Measurements from ENCODE around the gene PAQR9.
A peak's percentile ranks its signal among the peaks of the same experiment; 100 is the strongest.
"Not testable (repeated sequence)": the region's sequence is repeated elsewhere in the genome, so short reads cannot be mapped to it uniquely, and the experiment has no call there.

Gene PAQR9, protein sequence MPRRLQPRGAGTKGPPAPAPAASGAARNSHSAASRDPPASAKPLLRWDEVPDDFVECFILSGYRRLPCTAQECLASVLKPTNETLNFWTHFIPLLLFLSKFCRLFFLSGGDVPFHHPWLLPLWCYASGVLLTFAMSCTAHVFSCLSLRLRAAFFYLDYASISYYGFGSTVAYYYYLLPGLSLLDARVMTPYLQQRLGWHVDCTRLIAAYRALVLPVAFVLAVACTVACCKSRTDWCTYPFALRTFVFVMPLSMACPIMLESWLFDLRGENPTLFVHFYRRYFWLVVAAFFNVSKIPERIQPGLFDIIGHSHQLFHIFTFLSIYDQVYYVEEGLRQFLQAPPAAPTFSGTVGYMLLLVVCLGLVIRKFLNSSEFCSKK

GRCh38 chr3:142963516-142964448 is at the start of gene PAQR9:
TSS of gene PAQR9 (minus strand) at chr3:142963674. CDS start at chr3:142963336, 338 bp downstream.
- DNase-seq (ENCODE audit: low read depth): no peak

DNA sequence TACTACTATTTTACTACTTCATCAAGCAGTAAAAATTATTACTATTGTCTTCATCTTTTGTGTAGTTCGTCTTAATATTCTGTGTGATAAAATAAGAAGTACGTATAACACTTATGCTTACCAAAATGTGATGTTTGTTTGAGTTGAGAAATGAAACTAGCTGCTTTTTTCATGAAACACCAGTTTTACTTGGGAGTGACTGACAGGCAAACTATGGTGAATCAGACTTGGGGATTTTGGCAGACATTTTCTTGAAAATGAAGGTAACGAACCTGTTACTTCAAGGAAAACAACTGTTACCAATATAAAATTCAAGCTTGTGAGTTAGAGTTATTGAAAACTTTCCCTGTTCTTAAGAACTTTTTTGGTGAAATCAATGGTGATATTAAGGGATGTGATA is 48.2 kb upstream of the PAQR9 start:
- peak; percentile 10 for DNase-seq (ENCODE audit: low read depth)

- DNase-seq (ENCODE audit: low read depth): no peak
These were observed 46.5 kb upstream of the PAQR9 start for GRCh38 chr3:143010024-143010423.

DNA sequence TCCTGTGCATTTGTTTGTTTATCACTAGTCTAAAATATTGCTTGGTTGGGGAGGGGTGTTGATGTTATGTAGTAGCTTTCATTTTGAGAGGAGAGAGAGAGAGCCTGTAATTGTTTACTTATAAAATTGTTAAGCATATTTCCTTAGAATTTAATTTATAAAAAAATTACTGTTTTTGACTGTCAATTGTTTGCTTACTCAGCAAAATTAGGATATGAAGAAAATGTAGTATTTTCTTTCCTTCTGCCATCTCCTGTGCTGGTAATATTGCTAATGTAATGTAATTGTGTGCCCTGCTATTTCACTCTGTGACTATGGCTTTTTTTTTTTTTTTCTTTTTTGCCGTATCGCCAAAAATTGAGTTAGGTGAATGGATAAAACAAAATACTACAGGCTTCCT is 41.3 kb upstream of the PAQR9 start:
- no peak for DNase-seq (ENCODE audit: low read depth)

GRCh38 chr3:143002727-143003126 is 39.3 kb upstream of the PAQR9 start:
- peak; percentile 4 for DNase-seq (ENCODE audit: low read depth)

- DNase-seq (ENCODE audit: low read depth): peak; percentile 52
These were observed 38.7 kb upstream of the PAQR9 start for GRCh38 chr3:143002083-143002712.

DNA sequence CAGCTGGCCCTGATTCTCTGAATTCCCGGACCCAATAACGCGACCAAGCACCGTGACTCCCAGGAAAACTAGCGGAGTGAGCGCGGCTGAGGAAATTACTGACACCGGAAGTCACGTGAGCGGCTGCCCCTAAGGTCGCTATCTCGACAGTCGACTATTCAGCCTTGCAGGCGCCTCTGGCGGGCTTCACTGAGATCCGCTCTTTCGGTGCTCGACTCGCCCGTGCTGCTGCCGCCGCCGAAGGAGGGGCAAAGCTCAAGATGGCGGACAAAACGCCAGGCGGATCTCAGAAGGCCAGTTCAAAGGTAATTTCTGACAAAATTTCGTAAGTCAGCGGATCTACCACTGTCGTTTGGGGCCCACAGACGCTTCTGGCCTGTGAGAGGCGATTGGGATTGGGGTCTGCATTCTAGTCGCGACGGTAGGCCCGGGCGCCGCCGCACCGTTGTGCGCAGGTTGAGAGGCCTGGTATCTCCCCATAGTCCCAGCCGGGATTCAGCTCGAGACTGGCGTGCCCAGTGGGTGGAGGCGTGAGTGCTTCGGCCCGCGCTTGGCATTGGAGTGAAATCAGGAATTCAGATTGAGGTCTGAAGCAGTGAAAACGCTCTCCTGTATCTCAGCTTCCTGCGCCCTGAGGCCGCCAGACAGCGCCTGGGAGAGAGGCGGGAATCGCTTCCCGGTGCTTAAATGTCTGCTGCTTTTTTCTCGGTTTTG is 38.1 kb upstream of the PAQR9 start, which contains the start of gene U2SURP:
Gene U2SURP (plus strand): TSS at position 202 of the 714 bp plus-strand sequence. CDS start 59 bp downstream, at position 261.
- DNase-seq (ENCODE audit: low read depth): peak; percentile 98

GRCh38 chr3:143001034-143001368 is 37.5 kb upstream of the PAQR9 start:
- DNase-seq (ENCODE audit: low read depth): no peak

DNA sequence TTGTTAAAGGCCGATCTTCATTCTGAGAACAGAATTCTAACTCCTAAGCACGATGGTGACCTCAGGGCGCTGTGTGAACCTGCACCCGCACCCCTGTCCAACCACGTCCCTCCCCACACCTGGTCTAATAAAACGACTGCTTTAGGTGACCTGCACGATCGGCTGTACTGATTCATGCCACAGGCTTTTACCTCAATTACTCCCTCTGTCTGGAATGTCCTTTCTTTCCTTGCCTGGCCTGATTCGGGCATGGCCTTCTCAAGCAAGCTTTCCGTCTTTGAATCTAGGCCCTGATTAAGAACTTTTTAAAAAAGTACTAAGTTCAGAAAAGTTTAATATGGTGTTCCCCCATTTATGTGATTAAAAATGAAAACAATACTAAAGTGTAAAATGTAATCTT is 37.1 kb upstream of the PAQR9 start:
- DNase-seq (ENCODE audit: low read depth): peak; percentile 55

GRCh38 chr3:142999881-143000280 is 36.4 kb upstream of the PAQR9 start:
- no peak for DNase-seq (ENCODE audit: low read depth)

GRCh38 chr3:142998439-142998838 is 35.0 kb upstream of the PAQR9 start:
- DNase-seq (ENCODE audit: low read depth): peak; percentile 27

DNA sequence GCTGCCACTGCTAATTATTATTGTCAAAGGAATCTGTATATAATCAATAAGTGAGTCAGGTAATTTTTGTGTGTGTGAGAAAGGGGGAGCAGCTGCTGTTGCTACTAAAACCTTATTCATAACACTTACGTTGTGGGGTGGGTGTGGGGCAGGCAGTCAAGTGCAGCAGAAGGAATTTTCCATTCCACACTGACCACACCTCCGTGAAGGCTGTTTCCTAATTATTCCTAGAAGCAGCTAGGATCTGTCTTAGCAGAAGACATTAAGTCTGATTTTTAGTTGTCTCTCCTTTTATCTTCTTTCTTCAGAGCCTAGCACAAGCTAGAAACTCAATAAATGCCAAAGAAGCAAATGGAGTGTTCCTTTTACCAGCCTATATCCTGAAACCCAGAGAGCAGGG is 33.9 kb upstream of the PAQR9 start:
- peak; percentile 29 for DNase-seq (ENCODE audit: low read depth)

DNA sequence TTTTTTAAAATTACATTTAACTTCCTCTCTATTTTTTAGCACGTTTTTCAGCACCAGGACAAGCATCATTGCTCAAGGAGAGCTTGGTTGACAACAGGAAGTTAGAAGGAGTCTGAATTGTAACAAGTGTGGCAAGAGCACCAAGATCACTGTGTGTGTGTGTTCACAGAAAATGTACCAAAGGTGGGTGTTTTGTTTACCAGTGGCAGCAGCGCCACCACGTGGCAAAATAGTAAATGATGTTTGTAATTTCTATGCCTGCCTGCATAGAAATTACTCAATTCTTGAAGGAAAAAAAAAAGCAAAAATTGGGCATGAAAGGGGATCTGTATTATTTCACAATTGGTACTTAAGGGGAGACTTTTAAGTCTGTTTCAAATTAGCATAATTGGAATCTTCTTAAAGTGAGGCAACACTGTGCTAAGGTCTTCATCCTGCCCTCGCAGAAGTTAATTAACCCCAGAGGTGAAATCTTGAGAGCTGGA is 30.5 kb upstream of the PAQR9 start:
- peak; percentile 76 for DNase-seq (ENCODE audit: low read depth)

DNA sequence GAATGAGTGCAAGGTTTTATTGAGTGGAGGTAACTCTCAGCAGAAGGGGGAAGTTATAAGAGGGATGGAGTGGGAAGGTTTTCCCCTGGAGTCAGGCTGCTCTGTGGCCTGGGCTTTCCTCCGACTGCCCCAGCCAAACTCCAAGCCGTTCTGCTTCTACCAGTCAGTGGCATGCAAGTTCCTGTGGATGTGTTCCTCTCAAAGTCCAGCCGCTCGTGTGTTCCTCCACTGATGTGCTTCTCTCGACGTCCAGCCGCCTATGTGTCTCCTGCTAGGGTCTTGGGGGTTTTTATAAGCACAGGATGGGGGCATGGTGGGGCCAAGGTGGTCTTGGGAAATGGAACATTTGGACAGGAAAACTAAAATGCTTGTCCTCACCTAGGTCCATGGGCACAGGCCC is 28.8 kb upstream of the PAQR9 start:
- DNase-seq (ENCODE audit: low read depth): no peak

DNA sequence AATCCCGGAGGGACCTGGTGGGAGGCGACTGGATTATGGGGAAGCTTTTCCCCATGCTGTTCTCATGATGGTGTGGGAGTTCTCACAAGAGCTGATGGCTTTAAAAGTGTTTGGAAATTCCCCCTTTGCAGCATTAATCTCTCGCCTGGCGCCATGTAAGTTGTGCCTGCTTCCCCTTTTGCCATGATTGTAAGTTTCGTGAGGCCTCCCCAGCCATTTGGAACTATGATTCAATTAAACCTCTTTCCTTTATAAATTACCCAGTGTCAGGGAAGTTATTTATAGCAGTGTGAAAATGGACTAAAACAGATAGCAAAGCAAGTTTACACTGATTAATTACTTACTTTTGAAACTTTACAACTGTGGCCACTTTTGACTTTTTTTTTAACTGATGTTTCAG is 27.2 kb upstream of the PAQR9 start:
- no peak for DNase-seq (ENCODE audit: low read depth)

DNA sequence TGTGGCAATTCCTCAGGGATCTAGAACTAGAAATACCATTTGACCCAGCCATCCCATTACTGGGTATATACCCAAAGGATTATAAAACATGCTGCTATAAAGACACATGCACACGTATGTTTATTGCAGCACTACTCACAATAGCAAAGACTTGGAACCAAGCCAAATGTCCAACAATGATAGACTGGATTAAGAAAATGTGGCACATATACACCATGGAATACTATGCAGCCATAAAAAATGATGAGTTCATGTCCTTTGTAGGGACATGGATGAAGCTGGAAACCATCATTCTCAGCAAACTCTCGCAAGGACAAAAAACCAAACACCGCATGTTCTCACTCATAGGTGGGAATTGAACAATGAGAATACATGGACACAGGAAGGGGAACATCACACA is 25.4 kb upstream of the PAQR9 start:
- not testable (repeated sequence) for DNase-seq (ENCODE audit: low read depth)

DNA sequence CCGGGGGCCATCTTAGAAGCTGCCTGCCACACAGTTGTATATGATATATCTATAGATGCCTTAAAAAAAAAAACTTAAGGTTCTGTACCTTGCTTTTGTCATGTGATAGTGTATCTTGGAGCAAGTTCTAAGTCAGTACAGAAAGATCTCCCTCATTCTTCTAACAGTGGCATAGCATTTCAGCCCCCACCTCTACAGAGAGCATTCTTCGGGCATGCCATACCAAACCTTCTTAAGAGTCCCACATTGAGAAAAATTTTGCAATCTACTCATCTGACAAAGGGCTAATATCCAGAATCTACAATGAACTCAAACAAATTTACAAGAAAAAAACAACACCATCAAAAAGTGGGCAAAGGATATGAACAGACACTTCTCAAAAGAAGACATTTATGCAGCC is 24.7 kb upstream of the PAQR9 start:
- DNase-seq (ENCODE audit: low read depth): not testable (repeated sequence)

GRCh38 chr3:142987707-142988106 is 24.2 kb upstream of the PAQR9 start:
- peak; percentile 44 for DNase-seq (ENCODE audit: low read depth)

DNA sequence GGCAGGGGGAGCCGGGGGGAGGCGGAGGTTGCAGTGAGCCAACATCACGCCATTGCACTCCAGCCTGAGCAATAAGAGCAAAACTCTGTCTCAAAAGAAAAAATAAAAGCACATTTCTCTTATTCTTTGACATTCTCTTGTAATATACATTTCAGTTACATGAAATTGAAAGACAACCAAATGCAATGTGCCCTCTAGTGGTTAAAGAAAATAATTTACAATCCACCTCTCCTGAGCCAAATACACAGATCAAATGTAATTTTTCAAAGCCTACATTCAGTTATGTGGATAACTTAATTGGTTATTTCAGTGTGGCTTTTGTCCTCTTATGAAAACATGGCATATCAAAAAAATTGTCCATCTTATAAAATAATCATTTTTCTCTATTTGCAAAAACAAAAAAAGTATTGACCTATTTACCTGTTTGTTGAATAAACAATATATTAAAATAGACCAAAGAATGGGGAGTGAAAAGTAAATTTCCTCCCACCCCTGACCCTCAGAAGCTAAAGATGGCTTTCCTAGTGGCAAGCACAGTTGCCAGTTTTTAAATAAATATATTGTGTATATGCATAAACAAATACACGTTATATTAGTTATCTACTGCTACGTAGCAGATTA is 23.7 kb upstream of the PAQR9 start:
- DNase-seq (ENCODE audit: low read depth): peak; percentile 41

GRCh38 chr3:142984255-142984654 is 20.8 kb upstream of the PAQR9 start:
- DNase-seq (ENCODE audit: low read depth): no peak

GRCh38 chr3:142983318-142983717 is 19.8 kb upstream of the PAQR9 start:
- no peak for DNase-seq (ENCODE audit: low read depth)
